ENCODE measurements around the gene GPR84. TPM values are rescaled to one million over a fixed set of nuclear protein-coding genes. Genes with fewer than 3 reads are reported as not detected.

Gene GPR84
- total RNA-seq, 1 donor from 2014 or later = 2.3 TPM

DNA sequence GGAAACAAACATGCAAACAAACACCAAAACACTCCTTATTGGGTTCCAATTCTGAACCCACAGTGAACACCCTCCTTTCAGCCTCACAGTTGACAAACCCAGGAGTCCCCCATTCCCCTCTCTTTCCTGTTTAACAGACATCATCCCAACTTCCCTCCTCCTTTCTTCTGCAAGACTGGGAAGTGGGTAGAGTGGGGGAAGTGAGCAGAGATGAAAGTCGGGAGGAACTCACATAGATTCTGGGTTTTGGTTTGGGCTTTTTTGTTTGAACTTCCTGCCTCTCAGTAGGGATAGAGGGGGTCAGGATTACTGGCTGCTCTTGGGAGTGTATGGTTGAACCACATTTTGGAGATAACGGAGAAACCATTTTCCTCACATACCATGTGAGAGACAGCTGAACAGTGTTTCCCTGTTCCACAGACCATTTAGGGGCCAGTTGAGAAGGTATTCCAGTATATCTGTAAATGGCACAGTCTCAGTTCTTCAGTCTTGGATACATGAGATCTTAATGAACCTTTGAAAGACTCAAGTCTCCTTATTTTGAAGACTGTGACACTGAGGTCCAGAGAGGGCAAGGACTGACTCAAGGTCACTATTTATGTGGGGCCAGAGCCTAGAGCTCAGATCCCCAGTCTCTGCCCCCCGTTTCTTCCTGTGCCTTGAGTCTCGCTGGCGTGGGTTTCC is 3.9 kb upstream of the GPR84 start:
- H3K4me1 Mint-ChIP-seq (ENCODE audit: low read depth) = peaks cover 43% of the 10 kb centered on the region
- DNase-seq (ENCODE audit: low spot score) = no peak
- peak overlapping the region; percentile 65 for H3K4me3 Mint-ChIP-seq
- H3K27me3 Mint-ChIP-seq (ENCODE audit: insufficient read depth) = peaks cover 12% of the 10 kb centered on the region
- no peaks in the 10 kb centered on the region for H3K9me3 Mint-ChIP-seq
- no peaks in the 10 kb centered on the region for H3K36me3 Mint-ChIP-seq (ENCODE audit: low read depth)
- H3K27ac Mint-ChIP-seq = no peak overlapping the region
- intact Hi-C loops (cut with micrococcal nuclease) = loop anchor here (1.0 kb wide), 8 partner anchors 9 to 154 kb away; partner anchors contain the start of gene COPZ1

DNA sequence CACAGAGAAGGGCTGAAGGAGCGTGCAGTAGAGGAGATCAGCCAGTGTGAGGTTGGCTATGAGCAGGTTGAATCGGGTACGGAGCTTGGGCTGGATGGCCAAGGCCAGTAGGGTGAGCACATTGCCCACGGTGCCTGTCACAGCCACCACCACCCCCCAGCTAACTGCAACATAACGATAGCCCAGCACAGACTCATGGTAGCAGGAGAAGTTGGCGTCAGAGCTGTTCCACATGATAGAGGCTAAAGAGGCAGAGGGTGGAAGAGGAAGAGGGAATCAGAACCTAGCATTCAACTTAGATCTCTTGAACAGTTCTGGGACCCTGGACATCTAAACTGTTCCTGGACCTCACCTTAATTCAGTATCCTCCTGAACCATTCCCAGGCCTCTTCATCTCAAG is 668 bp downstream of the GPR84 start:
- peaks cover 14% of the 10 kb centered on the region for H3K27me3 Mint-ChIP-seq (ENCODE audit: insufficient read depth)
- no peaks in the 10 kb centered on the region for H3K36me3 Mint-ChIP-seq (ENCODE audit: low read depth)
- peak overlapping the region; percentile 13 for H3K4me3 Mint-ChIP-seq
- DNase-seq (ENCODE audit: low spot score) = no peak
- intact Hi-C loops (cut with micrococcal nuclease) = loop anchor here (1.0 kb wide), 2 partner anchors 84 to 143 kb away; no protein-coding TSS in a partner anchor
- no peaks in the 10 kb centered on the region for H3K9me3 Mint-ChIP-seq
- no peak overlapping the region for H3K27ac Mint-ChIP-seq
- H3K4me1 Mint-ChIP-seq (ENCODE audit: low read depth) = peaks cover 43% of the 10 kb centered on the region

DNA sequence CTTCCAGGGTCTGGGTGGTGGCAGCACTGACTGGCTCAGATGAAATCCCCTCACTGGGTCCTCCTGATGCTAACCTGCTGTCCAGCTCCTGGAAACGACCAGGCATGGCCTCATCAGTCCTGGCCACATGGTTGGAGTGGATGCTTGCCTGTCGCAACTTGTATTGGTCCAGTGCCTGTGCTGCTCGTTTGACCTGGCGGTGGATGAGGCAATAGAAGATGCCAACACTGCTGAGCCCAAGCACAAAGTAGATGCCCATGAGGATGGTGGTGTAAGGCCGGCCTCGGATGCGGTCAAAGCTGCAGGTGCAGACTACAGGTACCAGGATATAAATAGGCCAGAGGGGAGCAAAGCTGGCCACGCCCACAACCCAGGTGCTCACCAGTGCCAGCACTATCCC is 1.2 kb downstream of the GPR84 start:
- Mint-ChIP-seq H3K27me3 (ENCODE audit: insufficient read depth) (peaks cover 11% of the 10 kb centered on the region), H3K27ac (no peak overlapping the region), H3K9me3 (no peaks in the 10 kb centered on the region), H3K4me3 (peak overlapping the region; percentile 13), H3K36me3 (ENCODE audit: low read depth) (no peaks in the 10 kb centered on the region), H3K4me1 (ENCODE audit: low read depth) (peaks cover 38% of the 10 kb centered on the region)
- no peak for DNase-seq (ENCODE audit: low spot score)
- intact Hi-C loops (cut with micrococcal nuclease) = no loop called here

DNA sequence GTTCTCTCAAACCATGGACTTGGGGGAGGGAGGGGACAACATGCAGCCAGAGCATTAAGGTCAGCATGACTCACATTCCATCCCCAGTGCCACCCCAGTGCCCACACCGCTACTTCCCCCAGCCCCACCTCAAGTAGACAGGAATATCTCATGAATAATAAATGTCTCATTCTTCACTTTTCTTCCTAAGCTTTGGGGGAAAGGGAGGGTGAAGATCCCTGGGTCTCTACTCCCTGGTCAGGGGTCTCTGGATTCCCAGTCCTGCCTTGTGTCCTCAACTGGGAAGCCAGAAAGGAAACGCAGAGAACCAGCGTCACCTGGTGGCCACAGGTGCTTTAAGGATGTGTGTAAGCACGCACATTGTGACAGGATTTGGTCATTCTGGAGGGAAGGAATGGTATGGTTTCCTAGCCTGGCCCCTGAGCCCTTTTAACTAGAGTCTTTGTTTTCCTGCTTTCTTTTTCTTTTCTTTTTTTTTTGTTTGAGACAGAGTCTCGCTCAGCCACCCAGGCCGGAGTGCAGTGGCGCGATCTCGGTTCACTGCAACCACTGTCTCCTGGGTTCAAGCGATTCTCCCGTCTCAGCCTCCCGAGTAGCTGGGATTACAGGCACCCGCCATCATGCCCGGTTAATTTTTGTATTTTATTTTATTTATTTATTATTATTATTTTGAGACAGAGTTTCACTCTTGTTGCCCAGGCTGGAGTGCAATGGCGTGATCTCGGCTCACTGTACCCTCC is 3.4 kb downstream of the GPR84 start:
- Mint-ChIP-seq H3K4me1 (ENCODE audit: low read depth) (peaks cover 31% of the 10 kb centered on the region), H3K27me3 (ENCODE audit: insufficient read depth) (peaks cover 2% of the 10 kb centered on the region), H3K4me3 (no peak overlapping the region), H3K27ac (peak overlapping the region; percentile 72), H3K9me3 (no peaks in the 10 kb centered on the region), H3K36me3 (ENCODE audit: low read depth) (no peaks in the 10 kb centered on the region)
- no peak for DNase-seq (ENCODE audit: low spot score)
- intact Hi-C loops (cut with micrococcal nuclease) = no loop called here

DNA sequence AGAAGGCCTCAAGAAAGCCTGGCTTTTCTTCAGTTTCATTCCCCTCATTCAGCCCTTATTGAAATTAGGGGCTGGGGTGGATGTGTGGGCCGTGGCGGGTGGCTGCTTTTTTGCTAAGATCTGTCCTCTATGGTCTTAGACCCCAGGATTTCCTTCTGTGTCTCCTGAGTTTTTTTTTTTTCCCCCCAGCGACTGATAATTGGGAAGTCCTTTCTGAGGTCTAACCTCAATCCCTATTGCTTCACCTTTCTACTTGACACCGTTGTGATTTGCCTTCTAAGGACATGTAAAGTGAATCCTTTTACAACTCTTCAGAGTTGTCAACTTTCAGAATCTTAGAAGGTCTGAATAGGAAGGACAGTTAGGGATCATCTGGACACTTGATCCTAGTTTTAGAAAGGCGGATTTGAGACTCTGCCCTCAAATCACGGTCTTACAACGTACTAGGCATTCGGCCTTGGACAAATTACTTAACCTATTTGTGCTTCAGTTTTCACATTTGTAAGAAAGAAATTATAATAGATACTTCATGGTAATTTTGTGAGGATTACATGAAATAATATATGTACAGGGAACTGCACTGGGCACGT is 4.4 kb downstream of the GPR84 start:
- intact Hi-C loops (cut with micrococcal nuclease) = loop anchor here (1.0 to 2.0 kb wide), 9 partner anchors 8 to 146 kb away; partner anchors contain the start of genes CBX5, COPZ1 and HNRNPA1
- H3K4me1 Mint-ChIP-seq (ENCODE audit: low read depth) = peaks cover 28% of the 10 kb centered on the region
- no peak for DNase-seq (ENCODE audit: low spot score)
- H3K36me3 Mint-ChIP-seq (ENCODE audit: low read depth) = no peaks in the 10 kb centered on the region
- no peaks in the 10 kb centered on the region for H3K9me3 Mint-ChIP-seq
- H3K27ac Mint-ChIP-seq = no peak overlapping the region
- no peak overlapping the region for H3K4me3 Mint-ChIP-seq
- peaks cover 2% of the 10 kb centered on the region for H3K27me3 Mint-ChIP-seq (ENCODE audit: insufficient read depth)

DNA sequence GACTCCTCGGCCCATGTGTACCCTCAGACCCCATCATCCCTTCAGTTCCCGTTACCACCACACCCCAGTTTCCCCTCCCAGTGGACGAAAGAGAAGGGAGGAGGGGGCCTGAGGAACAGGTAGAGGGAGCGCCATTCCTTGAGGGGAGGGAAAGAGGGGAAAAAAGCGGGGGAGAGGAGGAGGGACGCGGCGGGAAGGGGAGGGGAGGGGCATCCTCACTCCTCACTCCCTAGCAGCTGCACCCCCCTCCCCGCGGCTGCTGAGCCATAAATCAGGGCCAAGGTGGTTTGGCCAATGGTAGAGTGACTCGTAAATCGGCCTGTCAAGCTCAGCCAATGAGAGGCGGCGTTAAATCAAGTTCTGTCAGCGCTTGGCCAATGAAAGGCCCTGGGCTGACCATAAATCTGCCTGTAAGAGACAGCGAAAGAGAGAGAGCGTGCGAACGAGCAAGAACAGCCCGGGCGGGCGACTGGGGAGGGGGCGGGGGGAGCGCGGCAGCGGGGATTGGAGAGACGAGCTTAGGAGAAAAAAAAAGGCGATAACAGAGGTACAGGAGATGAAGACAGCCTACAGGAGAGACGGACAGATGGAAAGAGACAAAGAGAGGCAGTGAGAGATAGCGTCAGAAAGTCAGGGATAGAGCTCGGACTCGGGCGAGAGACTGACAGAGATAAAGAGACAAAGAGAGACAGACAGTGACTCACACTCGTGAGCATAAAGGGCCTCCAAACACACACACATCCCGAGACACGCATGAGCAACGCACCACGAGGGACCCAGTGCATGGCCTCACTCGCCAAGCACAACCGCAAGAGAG is 5.1 kb downstream of the GPR84 start:
- H3K27ac Mint-ChIP-seq = no peak overlapping the region
- H3K9me3 Mint-ChIP-seq = no peaks in the 10 kb centered on the region
- H3K36me3 Mint-ChIP-seq (ENCODE audit: low read depth) = no peaks in the 10 kb centered on the region
- DNase-seq (ENCODE audit: low spot score) = peak; percentile 93
- H3K4me3 Mint-ChIP-seq = no peak overlapping the region
- peaks cover 21% of the 10 kb centered on the region for H3K4me1 Mint-ChIP-seq (ENCODE audit: low read depth)
- H3K27me3 Mint-ChIP-seq (ENCODE audit: insufficient read depth) = peaks cover 2% of the 10 kb centered on the region
- intact Hi-C loops (cut with micrococcal nuclease) = loop anchor here (1.0 to 2.0 kb wide), 10 partner anchors 9 to 145 kb away; partner anchors contain the start of genes CBX5, COPZ1 and HNRNPA1

DNA sequence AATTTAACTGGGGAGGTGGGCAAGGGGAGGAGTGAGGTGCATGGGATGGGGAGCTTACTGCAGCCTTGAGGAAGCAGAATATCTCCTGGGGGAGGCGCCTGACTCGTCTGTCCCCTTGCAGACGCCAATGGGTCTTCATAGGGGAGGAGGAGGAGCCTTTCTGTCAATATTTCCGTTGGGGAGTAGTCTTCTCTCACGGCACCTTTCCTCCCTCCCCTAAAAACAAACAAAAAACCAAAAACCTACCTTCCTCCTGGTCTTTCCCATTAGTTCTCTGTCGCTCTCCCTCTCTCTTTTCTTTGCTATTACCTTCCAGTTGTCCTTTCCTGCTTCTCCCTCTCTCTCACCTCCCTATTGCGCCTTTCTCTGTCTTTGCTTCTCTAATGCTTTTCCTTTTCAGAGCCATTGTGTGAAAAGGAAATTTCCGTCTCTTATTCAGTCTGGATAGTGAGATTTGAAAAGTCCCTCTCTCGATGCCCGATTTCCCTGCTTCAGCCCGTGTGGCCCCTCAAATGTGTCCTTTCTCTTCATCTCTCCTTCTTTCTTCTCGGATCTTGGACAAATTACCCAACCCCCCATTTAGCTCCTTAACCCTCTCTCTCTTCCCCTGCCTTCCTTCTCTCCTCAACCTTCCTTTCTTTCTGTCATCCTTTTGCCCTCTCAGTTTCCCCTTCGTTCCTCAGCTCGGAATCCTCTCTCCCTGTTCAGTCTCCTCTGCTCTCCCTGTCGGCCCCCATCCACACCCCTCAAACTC is 5.9 kb downstream of the GPR84 start:
- peak; percentile 36 for DNase-seq (ENCODE audit: low spot score)
- Mint-ChIP-seq H3K9me3 (no peaks in the 10 kb centered on the region), H3K4me1 (ENCODE audit: low read depth) (peaks cover 13% of the 10 kb centered on the region), H3K36me3 (ENCODE audit: low read depth) (no peaks in the 10 kb centered on the region), H3K27ac (no peak overlapping the region), H3K4me3 (no peak overlapping the region), H3K27me3 (ENCODE audit: insufficient read depth) (peaks cover 2% of the 10 kb centered on the region)
- intact Hi-C loops (cut with micrococcal nuclease) = loop anchor here (1.0 to 2.0 kb wide), 2 partner anchors 22 to 54 kb away; no protein-coding TSS in a partner anchor

DNA sequence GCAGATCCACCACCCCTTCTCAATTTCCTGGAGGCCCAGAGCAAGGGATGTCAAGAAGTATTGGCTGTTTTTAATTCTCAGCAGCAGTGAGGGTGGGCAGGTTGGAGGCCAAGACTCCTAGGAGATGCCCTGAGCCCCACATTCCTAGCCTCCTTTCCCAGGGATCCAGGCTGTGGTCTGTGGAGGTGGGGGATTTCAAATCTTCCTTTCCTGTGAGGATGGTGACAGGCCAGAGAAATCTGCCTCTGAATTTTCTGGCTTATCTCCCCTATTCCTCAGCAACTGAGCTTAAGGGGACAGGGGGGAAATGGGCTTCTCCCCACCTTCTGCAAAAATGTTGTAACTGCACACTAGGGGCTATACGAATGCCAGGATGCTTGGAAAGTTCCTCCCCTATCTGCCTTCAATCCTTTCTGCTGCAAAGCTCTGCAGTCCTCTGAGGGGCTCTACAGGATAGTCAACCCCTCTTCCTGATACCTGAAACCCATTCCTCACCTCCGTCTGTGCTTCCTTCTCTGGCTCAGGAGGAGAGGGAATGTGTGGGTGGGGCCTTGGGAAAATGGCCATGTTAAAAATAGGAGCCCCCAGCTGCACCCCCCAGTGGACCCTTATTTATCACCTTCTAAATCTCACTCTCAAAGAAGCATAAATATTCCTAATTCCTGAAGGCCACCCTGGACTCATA is 6.6 kb downstream of the GPR84 start:
- Mint-ChIP-seq H3K4me3 (no peak overlapping the region), H3K27me3 (ENCODE audit: insufficient read depth) (peaks cover 2% of the 10 kb centered on the region), H3K9me3 (no peaks in the 10 kb centered on the region), H3K36me3 (ENCODE audit: low read depth) (no peaks in the 10 kb centered on the region), H3K27ac (no peak overlapping the region), H3K4me1 (ENCODE audit: low read depth) (peaks cover 9% of the 10 kb centered on the region)
- DNase-seq (ENCODE audit: low spot score) = no peak
- intact Hi-C loops (cut with micrococcal nuclease) = loop anchor here (1.0 to 2.0 kb wide), 2 partner anchors 21 to 55 kb away; no protein-coding TSS in a partner anchor

DNA sequence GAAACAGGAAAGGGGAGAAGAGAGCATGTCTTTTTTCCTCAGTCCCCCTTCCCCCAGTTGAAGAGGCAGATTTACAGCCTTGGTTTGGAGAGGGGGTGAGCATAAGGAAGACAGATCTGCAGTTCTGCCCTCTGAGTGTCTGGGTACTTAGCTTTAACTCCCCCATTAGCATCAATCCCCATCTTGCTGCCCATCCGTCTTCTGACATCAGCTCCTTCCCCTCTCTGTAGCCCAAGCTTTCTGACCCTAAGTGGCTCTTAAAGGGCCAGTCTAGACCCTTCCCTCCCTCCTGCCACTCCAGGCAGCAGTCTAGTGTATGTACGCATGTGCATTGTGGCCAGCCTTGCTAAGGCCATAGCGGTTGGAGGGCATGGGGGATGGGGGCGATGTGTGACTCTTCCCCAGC is 7.3 kb downstream of the GPR84 start:
- peaks cover 3% of the 10 kb centered on the region for H3K36me3 Mint-ChIP-seq (ENCODE audit: low read depth)
- intact Hi-C loops (cut with micrococcal nuclease) = no loop called here
- H3K27me3 Mint-ChIP-seq (ENCODE audit: insufficient read depth) = peaks cover 2% of the 10 kb centered on the region
- no peak for DNase-seq (ENCODE audit: low spot score)
- no peak overlapping the region for H3K4me3 Mint-ChIP-seq
- no peak overlapping the region for H3K27ac Mint-ChIP-seq
- peaks cover 16% of the 10 kb centered on the region for H3K4me1 Mint-ChIP-seq (ENCODE audit: low read depth)
- no peaks in the 10 kb centered on the region for H3K9me3 Mint-ChIP-seq

DNA sequence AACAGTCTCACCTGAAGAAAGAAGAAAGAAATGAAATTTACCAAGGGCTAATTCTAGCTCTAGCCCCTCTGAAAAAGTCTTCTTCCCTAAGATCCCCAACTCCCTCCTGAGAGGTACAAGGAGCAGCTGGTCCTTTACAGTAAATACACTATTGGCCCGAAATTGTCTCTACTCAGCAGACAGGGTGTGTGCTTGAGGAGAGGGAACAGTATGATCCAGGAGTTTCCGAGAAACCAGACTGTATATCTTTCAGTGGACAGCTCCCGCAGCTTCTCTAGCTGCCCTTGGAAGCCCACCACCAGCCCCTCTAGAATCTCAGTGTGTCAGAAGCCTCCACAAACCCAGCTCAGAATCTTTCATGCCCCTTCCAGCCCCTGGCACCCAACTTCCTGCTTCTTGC is 8.1 kb downstream of the GPR84 start:
- intact Hi-C loops (cut with micrococcal nuclease) = no loop called here

DNA sequence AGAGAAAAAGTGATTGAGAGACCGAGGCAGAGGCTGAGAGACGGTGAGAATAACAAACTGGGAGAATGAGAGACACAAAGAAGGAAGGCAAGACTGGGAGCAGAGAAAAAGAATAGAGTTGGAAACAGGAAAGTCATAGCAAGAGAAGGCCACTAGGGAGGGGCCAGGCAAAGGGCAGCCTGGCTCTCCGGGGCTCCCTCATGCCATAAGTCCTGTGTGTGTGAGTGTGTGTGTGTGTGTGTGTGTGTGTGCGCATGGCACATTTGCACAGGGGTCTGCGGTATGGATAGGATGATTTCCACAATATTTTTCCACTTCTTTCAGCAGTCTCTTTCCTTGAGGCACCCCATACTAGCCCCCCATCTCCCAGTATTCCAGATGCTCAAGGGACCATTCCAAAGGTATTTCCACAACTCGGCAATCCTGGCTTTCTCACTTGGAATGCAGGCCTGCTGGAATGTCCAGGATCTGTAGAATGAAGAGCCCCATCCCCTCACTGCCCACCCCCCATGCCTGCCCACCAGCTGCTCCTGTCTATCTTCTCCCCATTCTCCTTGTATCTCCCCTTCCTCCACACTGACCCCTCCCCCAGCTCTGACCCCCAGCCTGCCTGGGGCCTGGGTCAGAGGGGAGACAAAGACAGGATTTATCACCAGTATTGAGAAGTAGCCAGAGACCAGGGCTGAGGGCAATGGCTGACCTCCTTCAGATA is 9.0 kb downstream of the GPR84 start:
- Mint-ChIP-seq H3K9me3 (no peaks in the 10 kb centered on the region), H3K27me3 (ENCODE audit: insufficient read depth) (no peaks in the 10 kb centered on the region), H3K27ac (peak overlapping the region; percentile 36), H3K4me1 (ENCODE audit: low read depth) (peaks cover 19% of the 10 kb centered on the region), H3K36me3 (ENCODE audit: low read depth) (peaks cover 15% of the 10 kb centered on the region), H3K4me3 (no peak overlapping the region)
- no peak for DNase-seq (ENCODE audit: low spot score)
- intact Hi-C loops (cut with micrococcal nuclease) = no loop called here

More for the DNA sequence above, 8.1 kb downstream of the GPR84 start:
- Mint-ChIP-seq H3K27me3 (ENCODE audit: insufficient read depth) (no peaks in the 10 kb centered on the region), H3K36me3 (ENCODE audit: low read depth) (peaks cover 6% of the 10 kb centered on the region), H3K9me3 (no peaks in the 10 kb centered on the region), H3K27ac (no peak overlapping the region), H3K4me3 (no peak overlapping the region), H3K4me1 (ENCODE audit: low read depth) (peaks cover 23% of the 10 kb centered on the region)
- DNase-seq (ENCODE audit: low spot score) = no peak
